ENCODE results near the gene TFCP2. TPM values are rescaled to one million over a fixed set of nuclear protein-coding genes. Genes with fewer than 3 reads are reported as not detected.
A peak's percentile ranks its signal among the peaks of the same experiment; 100 is the strongest.

The TFCP2 gene
- total and polyA plus RNA-seq, 4 experiments from 2014 or later = 6.0 to 40.0 (median 25.9) TPM

GRCh38 chr12:51127050-51127729, 45.7 kb downstream of the TFCP2 start:
- Histone ChIP-seq H3K27ac (ENCODE audit: low read depth, low read length) (no peak overlapping the region), H3K36me3 (ENCODE audit: insufficient read depth, low read length) (no peaks in the 10 kb centered on the region), H3K4me3 (ENCODE audit: low read length in 2 of 2) (no peak overlapping the region), H3K4me1 (ENCODE audit: insufficient read depth, low read length) (no peaks in the 10 kb centered on the region), H3K9me3 (ENCODE audit: control insufficient read depth in 1 of 2, low read length in 2 of 2) (no peaks in the 10 kb centered on the region), H3K27me3 (ENCODE audit: insufficient read depth, low read length) (no peaks in the 10 kb centered on the region)
- DNase-seq = no peak
- H3K4me3 Mint-ChIP-seq = no peak overlapping the region
- ChIA-PET CTCF (ENCODE audit: partially characterized antibody) (no interaction called here), POLR2A (ENCODE audit: partially characterized antibody) (no interaction called here)
- peaks cover 0 to 10% (median 6%) of the 10 kb centered on the region in 4 donors for H3K4me1 Mint-ChIP-seq
- intact Hi-C loops (cut with micrococcal nuclease) = no loop called here
- no peaks in the 10 kb centered on the region for H3K27me3 Mint-ChIP-seq
- peak overlapping the region in 4 of 7 donors; percentile 8 to 85 (median 42) for H3K27ac Mint-ChIP-seq
- H3K36me3 Mint-ChIP-seq = peaks cover 13 to 14% of the 10 kb centered on the region in 2 donors
- no peaks in the 10 kb centered on the region for H3K9me3 Mint-ChIP-seq

GRCh38 chr12:51126297-51126696, 46.6 kb downstream of the TFCP2 start:
- POLR2A ChIA-PET (ENCODE audit: partially characterized antibody) = no interaction called here
- H3K36me3 Mint-ChIP-seq = peaks cover 13 to 14% of the 10 kb centered on the region in 2 donors
- H3K27ac ChIP-seq (ENCODE audit: low read depth, low read length) = no peak overlapping the region
- H3K4me3 ChIP-seq (ENCODE audit: low read length in 2 of 2) = no peak overlapping the region
- H3K4me3 Mint-ChIP-seq = no peak overlapping the region
- no peaks in the 10 kb centered on the region for H3K36me3 ChIP-seq (ENCODE audit: insufficient read depth, low read length)
- CTCF ChIA-PET (ENCODE audit: partially characterized antibody) = no interaction called here
- H3K9me3 Mint-ChIP-seq = no peaks in the 10 kb centered on the region
- intact Hi-C loops (cut with micrococcal nuclease) = no loop called here
- H3K27me3 ChIP-seq (ENCODE audit: insufficient read depth, low read length) = no peaks in the 10 kb centered on the region
- H3K4me1 ChIP-seq (ENCODE audit: insufficient read depth, low read length) = no peaks in the 10 kb centered on the region
- H3K27ac Mint-ChIP-seq = peak overlapping the region in 1 of 7 donors; percentile 0
- H3K4me1 Mint-ChIP-seq = peaks cover 0 to 10% (median 5%) of the 10 kb centered on the region in 4 donors
- no peaks in the 10 kb centered on the region for H3K27me3 Mint-ChIP-seq
- no peaks in the 10 kb centered on the region for H3K9me3 ChIP-seq (ENCODE audit: control insufficient read depth in 1 of 2, low read length in 2 of 2)
- DNase-seq = no peak

GRCh38 chr12:51124504-51124903, 48.4 kb downstream of the TFCP2 start:
- no peaks in the 10 kb centered on the region for H3K9me3 Mint-ChIP-seq
- peak overlapping the region in 1 of 7 donors; percentile 46 for H3K27ac Mint-ChIP-seq
- POLR2A ChIA-PET (ENCODE audit: partially characterized antibody) = no interaction called here

GRCh38 chr12:51122844-51123243, 50.1 kb downstream of the TFCP2 start:
- Histone ChIP-seq H3K4me1 (ENCODE audit: insufficient read depth, low read length) (no peaks in the 10 kb centered on the region), H3K36me3 (ENCODE audit: insufficient read depth, low read length) (no peaks in the 10 kb centered on the region), H3K9me3 (ENCODE audit: control insufficient read depth in 1 of 2, low read length in 2 of 2) (no peaks in the 10 kb centered on the region), H3K27me3 (ENCODE audit: insufficient read depth, low read length) (no peaks in the 10 kb centered on the region), H3K4me3 (ENCODE audit: low read length in 2 of 2) (no peak overlapping the region), H3K27ac (ENCODE audit: low read depth, low read length) (no peak overlapping the region)
- intact Hi-C loops (cut with micrococcal nuclease) = no loop called here
- Mint-ChIP-seq H3K27me3 (no peaks in the 10 kb centered on the region), H3K36me3 (peaks cover 14 to 22% of the 10 kb centered on the region in 2 donors), H3K4me3 (no peak overlapping the region), H3K9me3 (no peaks in the 10 kb centered on the region), H3K27ac (no peak overlapping the region), H3K4me1 (peaks cover 0 to 10% (median 6%) of the 10 kb centered on the region in 4 donors)
- CTCF ChIA-PET (ENCODE audit: partially characterized antibody) = no interaction called here
- POLR2A ChIA-PET (ENCODE audit: partially characterized antibody) = no interaction called here
- DNase-seq = no peak

More at GRCh38 chr12:51124504-51124903, 48.4 kb downstream of the TFCP2 start:
- no peaks in the 10 kb centered on the region for H3K4me1 ChIP-seq (ENCODE audit: insufficient read depth, low read length)
- no peak for DNase-seq
- H3K4me1 Mint-ChIP-seq = peaks cover 0 to 14% (median 5%) of the 10 kb centered on the region in 4 donors
- CTCF ChIA-PET (ENCODE audit: partially characterized antibody) = no interaction called here
- no peaks in the 10 kb centered on the region for H3K27me3 ChIP-seq (ENCODE audit: insufficient read depth, low read length)
- H3K36me3 ChIP-seq (ENCODE audit: insufficient read depth, low read length) = no peaks in the 10 kb centered on the region
- intact Hi-C loops (cut with micrococcal nuclease) = no loop called here
- H3K27ac ChIP-seq (ENCODE audit: low read depth, low read length) = no peak overlapping the region
- no peak overlapping the region for H3K4me3 Mint-ChIP-seq
- no peak overlapping the region for H3K4me3 ChIP-seq (ENCODE audit: low read length in 2 of 2)
- no peaks in the 10 kb centered on the region for H3K9me3 ChIP-seq (ENCODE audit: control insufficient read depth in 1 of 2, low read length in 2 of 2)
- H3K36me3 Mint-ChIP-seq = peaks cover 13 to 14% of the 10 kb centered on the region in 2 donors
- no peaks in the 10 kb centered on the region for H3K27me3 Mint-ChIP-seq

- Histone ChIP-seq H3K27me3 (ENCODE audit: insufficient read depth, low read length) (no peaks in the 10 kb centered on the region), H3K4me1 (ENCODE audit: insufficient read depth, low read length) (no peaks in the 10 kb centered on the region), H3K27ac (ENCODE audit: low read depth, low read length) (no peak overlapping the region), H3K9me3 (ENCODE audit: control insufficient read depth in 1 of 2, low read length in 2 of 2) (no peaks in the 10 kb centered on the region), H3K4me3 (ENCODE audit: low read length in 2 of 2) (no peak overlapping the region), H3K36me3 (ENCODE audit: insufficient read depth, low read length) (peaks cover 14% of the 10 kb centered on the region)
- H3K36me3 Mint-ChIP-seq = peaks cover 21 to 35% of the 10 kb centered on the region in 2 donors
- DNase-seq = no peak
- CTCF ChIA-PET (ENCODE audit: partially characterized antibody) = no interaction called here
- no peaks in the 10 kb centered on the region for H3K27me3 Mint-ChIP-seq
- no peaks in the 10 kb centered on the region for H3K9me3 Mint-ChIP-seq
- no peak overlapping the region for H3K4me3 Mint-ChIP-seq
- peaks cover 0 to 4% (median 2%) of the 10 kb centered on the region in 4 donors for H3K4me1 Mint-ChIP-seq
- H3K27ac Mint-ChIP-seq = no peak overlapping the region
- POLR2A ChIA-PET (ENCODE audit: partially characterized antibody) = no interaction called here
- intact Hi-C loops (cut with micrococcal nuclease) = no loop called here
Observed at GRCh38 chr12:51118706-51119105, 54.2 kb downstream of the TFCP2 start.

- Histone ChIP-seq H3K27ac (ENCODE audit: low read depth, low read length) (no peak overlapping the region), H3K36me3 (ENCODE audit: insufficient read depth, low read length) (peaks cover 31% of the 10 kb centered on the region), H3K4me3 (ENCODE audit: low read length in 2 of 2) (no peak overlapping the region), H3K4me1 (ENCODE audit: insufficient read depth, low read length) (no peaks in the 10 kb centered on the region), H3K27me3 (ENCODE audit: insufficient read depth, low read length) (no peaks in the 10 kb centered on the region), H3K9me3 (ENCODE audit: control insufficient read depth in 1 of 2, low read length in 2 of 2) (no peaks in the 10 kb centered on the region)
- Mint-ChIP-seq H3K4me1 (peaks cover 0 to 4% (median 3%) of the 10 kb centered on the region in 4 donors), H3K27me3 (no peaks in the 10 kb centered on the region), H3K36me3 (peaks cover 31 to 53% of the 10 kb centered on the region in 2 donors), H3K4me3 (no peak overlapping the region), H3K9me3 (no peaks in the 10 kb centered on the region), H3K27ac (peak overlapping the region in 2 of 7 donors; percentile 3 to 20)
- ChIA-PET CTCF (ENCODE audit: partially characterized antibody) (no interaction called here), POLR2A (ENCODE audit: partially characterized antibody) (no interaction called here)
- intact Hi-C loops (cut with micrococcal nuclease) = no loop called here
- no peak for DNase-seq
Observed at GRCh38 chr12:51115533-51115932, 57.4 kb downstream of the TFCP2 start.

- Mint-ChIP-seq H3K4me1 (peaks cover 0 to 2% (median 0%) of the 10 kb centered on the region in 4 donors), H3K9me3 (no peaks in the 10 kb centered on the region), H3K27me3 (no peaks in the 10 kb centered on the region), H3K4me3 (no peak overlapping the region), H3K27ac (no peak overlapping the region), H3K36me3 (peaks cover 53 to 61% of the 10 kb centered on the region in 2 donors)
- H3K27me3 ChIP-seq (ENCODE audit: insufficient read depth, low read length) = no peaks in the 10 kb centered on the region
- H3K27ac ChIP-seq (ENCODE audit: low read depth, low read length) = no peak overlapping the region
- POLR2A ChIA-PET (ENCODE audit: partially characterized antibody) = interaction anchor here (0.5 kb wide), 1 partner anchor 21 kb away, joined by 5 read pairs; no protein-coding TSS in a partner anchor
- intact Hi-C loops (cut with micrococcal nuclease) = no loop called here
- H3K9me3 ChIP-seq (ENCODE audit: control insufficient read depth in 1 of 2, low read length in 2 of 2) = no peaks in the 10 kb centered on the region
- DNase-seq = no peak
- CTCF ChIA-PET (ENCODE audit: partially characterized antibody) = no interaction called here
- H3K4me3 ChIP-seq (ENCODE audit: low read length in 2 of 2) = no peak overlapping the region
- H3K36me3 ChIP-seq (ENCODE audit: insufficient read depth, low read length) = peaks cover 55% of the 10 kb centered on the region
- no peaks in the 10 kb centered on the region for H3K4me1 ChIP-seq (ENCODE audit: insufficient read depth, low read length)
Observed at GRCh38 chr12:51108136-51108535, 64.8 kb downstream of the TFCP2 start.

All from CD4-positive, alpha-beta memory T cell (primary cell).